Measurements from ENCODE around the gene RNF217.
"Not testable (repeated sequence)": the region's sequence is repeated elsewhere in the genome, so short reads cannot be mapped to it uniquely, and the experiment has no call there.

RNF217 gene

DNA sequence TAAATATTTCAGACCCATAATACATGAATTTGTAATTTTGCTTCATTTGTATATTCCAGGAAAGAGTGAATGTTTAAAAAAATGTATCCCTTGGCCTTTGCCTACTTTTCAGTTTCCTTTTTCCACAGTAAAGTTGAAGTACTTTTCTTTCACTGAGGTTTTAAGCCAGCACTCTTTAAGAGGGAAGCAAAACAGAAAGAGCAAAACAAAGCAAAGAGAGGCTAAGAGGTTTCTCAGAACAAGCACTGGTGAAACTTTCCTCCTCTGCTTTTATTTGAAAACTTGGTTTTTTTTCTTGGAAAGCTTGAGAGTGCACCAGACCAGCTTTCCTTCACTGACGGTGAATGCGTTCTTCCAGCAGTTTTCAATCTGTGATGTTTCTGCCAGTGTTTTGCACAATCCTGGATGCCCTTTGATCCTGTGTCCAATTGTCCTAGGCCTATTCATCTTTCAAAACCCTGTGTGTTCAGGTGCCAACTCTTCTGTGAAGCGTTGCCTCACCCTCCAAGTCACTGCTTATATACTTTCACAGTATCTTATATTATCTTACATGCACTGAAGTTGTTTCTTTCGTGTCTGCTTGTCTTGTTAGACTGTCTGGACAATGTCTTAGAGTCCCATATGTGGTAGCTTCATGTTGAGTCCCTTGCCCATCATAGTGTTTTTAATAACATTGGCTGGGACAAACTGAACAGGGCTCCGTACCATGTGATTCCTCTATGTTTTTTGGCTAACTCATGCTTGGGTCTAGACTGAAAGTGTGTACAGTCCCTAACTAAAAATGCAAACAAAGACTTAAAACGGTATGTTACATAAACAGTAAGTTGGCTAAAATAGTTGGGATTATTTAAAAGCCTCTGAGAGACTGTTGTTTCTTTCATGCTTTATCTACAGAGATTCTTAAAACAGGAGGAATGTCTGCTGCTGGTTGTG is 1.9 kb downstream of the RNF217 start:
- DNase-seq (ENCODE audit: low spot score), result peak; percentile 29

DNA sequence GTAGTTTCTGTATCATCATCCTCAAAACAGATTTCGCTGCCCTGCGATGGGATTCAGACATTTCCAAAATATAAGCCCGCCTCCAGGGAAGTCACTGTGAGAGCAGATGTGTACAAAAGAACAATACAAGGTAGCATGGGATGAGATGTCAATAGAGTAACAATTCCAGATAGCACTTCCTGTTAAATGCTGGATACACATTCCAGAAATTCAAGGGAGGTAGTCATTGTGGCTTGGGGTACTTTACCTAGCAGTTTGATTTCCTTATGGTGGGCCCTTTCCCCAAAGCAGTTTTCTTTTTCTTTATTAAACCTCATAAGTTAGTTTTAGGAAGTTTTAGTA is 2.5 kb downstream of the RNF217 start:
- no peak for DNase-seq (ENCODE audit: low spot score)

DNA sequence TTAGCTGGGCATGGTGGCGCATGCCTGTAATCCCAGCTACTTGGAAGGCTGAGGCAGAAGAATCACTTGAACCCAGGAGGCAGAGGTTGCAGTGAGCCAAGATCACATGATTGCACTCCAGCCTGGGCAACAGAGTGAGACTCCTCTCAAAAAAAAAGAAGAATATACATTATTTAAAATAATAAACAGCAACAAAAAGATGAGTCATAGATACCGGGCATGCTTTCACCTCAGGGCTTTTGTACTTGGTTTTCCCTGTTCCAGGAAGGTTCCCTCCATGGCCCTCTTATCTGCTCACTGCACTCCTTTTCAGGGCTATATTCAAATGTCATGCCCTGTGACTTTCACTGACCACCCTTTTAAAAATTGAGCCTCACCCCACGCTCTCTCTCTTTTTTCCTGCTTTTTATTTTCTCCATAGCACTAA is 3.2 kb downstream of the RNF217 start:
- not testable (repeated sequence) for DNase-seq (ENCODE audit: low spot score)

DNA sequence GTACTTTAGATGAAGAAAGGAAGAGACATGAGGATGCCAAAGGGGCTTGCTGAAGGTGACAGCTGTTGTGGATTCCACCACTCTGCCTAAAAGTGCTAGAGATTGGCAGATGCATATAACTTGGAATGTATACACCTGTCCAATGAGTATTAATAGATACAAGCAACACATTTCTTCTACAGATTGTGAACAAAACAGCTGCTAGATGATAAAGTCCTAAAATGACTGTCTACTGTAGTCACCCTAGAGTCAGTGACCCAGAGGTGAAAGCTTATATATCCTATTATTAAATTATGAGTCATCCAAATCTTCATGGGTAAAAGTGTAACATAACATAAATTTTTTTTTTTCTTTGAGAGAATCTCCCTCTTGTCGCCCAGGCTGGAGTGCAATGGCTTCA is 5.2 kb downstream of the RNF217 start:
- no peak for DNase-seq (ENCODE audit: low spot score)

DNA sequence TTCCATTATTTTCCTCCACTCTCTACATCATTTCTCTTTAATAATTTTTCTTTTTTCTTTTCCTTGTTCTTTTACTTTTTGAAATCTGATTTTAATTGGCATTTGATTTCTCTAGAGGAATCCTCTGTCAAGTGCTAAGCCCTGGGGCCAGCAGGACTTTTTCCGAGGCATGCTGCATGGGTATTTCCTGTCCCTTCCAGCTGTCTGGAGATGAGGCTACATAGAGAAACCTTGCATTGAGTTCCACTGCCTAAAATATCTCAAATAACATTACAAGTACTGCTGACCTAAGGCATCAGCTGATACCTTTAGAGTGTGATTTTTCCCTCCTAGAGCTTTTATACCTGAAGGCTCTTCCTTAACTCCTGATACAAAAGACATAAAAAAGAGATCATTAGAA is 6.2 kb downstream of the RNF217 start:
- no peak for DNase-seq (ENCODE audit: low spot score)

DNA sequence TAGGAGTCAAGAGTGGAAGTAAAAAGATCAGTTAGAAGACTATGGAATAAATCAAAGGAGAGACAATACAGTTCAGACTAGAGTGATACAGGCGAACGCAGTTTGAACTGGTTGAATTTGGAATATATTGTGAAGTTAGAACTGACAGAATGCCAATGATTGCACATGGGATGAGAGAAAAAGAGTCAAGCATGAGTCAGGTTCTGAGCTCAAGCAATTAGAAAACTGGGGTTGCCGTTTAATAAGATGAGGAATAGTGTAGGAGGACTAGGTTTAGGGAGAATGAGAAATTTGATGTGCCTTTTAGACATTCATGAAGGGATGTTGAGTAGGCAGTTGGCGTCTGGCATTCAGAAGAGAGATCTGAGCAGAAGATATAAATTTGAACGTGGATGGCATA is 8.0 kb downstream of the RNF217 start:
- DNase-seq (ENCODE audit: low spot score), result peak; percentile 84

DNA sequence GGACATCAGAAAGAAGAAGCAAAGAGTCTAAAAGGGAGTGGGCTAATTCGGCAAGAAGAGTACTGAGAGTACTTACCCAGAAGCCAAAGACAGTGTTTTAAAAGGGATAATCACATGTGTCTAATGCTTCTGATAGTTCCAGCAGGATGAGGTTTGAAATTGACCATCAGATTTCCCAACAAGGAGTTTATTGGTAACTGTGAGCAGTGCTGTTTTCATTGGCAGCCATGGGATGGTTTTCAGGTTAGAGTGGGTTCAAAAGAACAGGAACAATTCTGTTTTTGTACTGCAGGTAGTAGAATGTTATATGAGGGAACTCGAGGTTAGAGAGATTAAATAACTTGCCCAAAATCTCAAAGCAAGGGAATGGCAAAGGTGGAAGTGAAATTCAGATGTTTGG is 8.5 kb downstream of the RNF217 start:
- no peak for DNase-seq (ENCODE audit: low spot score)

DNA sequence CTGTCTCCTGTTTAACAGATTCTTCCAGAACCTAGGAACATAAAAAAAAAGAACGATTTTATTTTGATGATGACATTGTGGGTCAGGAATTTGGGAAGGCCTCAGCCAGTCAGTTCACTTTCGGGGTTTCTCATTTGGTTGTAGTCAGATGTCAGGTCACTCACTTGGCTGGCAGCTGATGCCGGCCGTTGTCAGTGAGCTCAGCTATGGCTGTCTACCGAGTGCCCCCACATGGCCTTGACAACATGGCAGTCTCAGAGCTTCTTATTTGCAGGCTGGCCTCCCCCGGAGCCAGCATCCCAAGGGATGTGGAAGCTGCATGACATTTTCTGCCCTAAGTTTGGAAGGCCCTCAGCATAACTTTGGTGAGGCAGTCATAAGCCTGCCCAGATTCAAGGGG is 11.5 kb downstream of the RNF217 start:
- no peak for DNase-seq (ENCODE audit: low spot score)

DNA sequence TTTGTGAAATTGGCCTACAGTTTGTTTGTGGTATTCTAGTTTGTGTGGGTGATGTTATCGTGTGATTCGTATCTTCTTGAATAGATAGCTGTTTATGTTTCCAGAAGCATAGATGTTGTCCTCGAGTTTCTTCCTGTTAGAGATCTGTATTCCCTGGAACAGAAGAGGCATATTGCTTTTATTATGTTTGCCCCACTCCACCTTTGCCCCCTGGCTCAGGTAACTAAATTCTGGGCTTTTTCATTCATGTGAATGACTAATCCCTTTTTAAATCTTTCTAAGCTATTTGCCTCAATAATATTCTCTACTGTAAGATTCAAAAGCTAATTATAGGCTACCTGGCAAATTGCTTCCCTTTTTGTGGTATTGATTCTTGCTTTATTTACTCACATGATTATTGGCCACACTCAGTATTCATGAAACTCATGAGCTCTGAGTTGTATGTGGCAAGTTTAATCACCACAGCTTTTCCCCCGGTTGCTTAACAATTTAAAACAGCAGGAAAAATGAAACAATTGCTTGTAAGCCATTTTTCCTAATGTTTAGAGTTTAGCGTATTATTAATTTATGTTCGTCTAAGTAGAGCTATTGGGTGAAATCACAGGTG is 12.6 kb downstream of the RNF217 start:
- DNase-seq (ENCODE audit: low spot score), result no peak

DNA sequence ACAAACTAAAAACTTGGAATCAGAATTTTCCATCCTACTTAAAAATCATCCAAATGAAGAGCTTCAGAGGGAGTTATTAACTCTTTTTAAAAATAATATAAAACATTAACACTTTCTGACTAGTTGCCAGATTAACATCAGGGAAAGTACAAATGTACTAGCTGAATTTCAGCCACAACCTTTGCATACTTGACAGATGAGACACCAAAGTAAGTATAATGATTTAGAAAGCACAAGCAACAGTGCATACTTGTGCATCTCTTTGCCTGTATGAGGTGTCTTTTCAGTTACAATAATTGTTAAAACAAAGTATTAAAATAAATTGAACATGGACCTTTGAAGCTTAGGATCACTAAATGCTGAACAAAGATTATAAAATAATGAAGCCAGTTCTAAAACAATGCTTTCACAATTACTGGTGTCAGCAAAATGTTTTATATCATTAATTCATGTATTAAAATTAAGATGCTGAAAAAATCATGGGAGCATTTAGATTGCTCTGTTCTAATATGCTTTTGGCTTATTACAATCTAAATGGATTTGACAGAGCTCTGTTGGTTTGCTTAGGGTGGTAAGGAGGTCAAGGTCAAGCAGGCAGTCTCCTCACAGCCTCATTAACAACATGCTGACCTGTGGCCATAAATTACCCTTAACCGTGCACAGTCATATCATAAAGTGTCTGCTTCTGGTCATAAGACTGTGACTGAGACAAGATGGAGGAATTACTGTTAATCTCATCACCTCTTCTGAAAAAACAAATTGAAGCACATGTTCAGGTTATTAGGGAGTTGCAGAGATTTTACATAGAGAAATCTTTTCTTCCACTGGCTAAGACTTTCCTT is 15.1 kb downstream of the RNF217 start:
- no peak for DNase-seq (ENCODE audit: low spot score)

DNA sequence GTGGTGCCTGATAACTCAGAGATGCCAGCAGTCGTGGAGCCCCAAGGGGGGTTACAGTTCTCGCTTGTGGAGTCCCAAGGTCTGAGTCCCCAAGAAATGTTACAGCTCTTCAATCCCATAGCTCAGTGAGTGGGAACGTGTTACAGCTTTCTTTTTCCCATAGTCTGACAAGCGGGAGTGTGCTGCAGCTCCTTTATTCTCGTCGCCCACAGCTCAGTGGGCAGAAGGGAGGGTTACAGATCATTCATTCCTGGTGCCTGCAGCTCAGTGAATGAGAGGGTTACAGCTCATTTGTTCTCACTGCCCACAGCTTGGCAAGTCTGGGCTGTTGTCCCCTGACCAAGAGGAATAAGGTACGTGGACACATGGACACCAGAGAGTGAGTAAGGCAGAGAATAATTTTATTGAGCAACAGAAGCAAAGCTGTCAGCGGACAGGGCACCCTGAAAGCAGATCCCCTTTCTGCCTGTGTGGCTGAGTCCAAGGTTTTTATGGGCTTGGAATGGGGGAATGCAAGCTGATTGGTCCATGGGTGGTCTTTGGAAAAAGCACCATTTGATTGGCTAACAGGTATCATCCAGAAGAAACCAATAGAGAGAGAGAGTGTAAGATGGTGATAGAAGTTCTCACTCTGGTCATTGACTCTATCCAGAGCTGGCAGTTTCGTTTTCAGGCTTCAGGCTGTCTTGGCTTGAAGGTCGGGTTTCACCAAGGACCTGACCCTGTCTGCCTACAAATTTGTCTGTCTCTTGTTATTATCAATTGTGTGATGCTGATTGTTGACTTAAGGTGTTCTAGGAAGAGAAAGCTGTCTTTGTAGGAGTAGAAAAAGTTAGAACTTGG is 16.4 kb downstream of the RNF217 start:
- peak; percentile 36 for DNase-seq (ENCODE audit: low spot score)

DNA sequence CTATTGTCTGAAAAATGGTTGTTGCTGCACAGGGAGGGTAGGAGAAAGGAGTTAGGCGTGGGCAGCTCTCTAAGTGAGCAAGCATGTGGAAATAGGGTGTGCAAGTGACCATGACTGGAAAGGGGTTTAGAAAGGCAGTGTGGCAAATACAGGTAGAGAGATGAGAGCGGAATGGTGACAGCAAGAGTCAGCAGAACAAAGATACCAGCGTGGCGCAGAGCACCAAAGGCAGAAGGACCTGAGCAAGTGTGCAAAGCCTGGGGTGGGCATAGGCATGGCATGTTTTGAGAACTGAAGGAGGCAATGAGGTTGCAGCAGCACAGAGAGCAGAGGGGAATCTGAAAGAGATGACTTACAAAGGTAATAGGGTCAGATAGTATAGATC is 17.0 kb downstream of the RNF217 start:
- DNase-seq (ENCODE audit: low spot score), result no peak

DNA sequence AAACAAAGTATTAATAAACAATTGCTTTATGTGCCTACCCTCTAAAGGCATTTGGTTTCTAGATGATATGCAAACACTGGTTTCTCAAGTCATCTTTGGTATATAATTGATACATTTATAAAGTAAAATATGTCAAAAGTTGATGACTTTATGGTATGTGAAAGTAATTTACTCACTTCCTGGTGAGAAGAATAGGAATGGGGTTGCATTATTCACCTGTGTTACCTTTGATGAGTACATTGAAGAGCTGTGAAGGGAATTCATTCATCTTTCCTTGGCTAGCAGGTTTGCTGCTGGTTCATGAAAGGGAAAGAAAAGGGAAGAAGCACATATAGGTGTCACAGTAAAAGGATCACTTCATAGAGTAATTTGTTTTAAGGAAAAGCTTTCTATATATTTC is 20.4 kb downstream of the RNF217 start:
- DNase-seq (ENCODE audit: low spot score), result no peak

DNA sequence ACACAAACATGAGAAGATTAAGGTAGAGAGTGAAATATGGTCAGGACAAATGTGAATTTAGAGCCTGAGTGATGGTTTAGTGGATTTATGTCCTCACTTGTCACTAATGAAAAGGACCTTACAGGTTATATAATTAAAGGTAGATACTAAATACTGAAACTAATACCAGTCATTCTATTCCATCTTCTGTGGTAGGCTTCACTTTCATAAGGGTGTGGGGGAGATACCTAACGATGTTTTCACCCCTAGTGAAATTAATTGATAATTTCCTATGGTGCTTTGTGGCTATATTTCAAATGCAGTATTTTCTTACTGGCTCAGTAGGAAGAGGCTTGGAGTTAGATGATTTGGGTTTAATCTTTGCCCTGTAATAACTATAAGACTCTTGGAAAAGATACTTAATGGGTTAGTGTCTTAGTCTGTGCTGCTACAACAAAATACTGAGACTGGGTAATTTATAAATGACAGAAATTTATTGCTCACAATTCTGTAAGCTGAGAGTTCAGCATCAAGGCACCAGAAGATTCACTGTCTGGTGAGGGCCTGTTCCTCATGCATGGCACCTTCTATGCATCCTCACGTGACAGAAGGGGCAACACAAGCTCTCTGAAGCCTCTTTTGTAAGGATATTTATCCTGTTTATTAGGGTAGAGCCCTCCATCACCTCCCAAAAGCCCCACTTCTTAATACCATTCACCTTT is 21.3 kb downstream of the RNF217 start:
- DNase-seq (ENCODE audit: low spot score), result no peak

DNA sequence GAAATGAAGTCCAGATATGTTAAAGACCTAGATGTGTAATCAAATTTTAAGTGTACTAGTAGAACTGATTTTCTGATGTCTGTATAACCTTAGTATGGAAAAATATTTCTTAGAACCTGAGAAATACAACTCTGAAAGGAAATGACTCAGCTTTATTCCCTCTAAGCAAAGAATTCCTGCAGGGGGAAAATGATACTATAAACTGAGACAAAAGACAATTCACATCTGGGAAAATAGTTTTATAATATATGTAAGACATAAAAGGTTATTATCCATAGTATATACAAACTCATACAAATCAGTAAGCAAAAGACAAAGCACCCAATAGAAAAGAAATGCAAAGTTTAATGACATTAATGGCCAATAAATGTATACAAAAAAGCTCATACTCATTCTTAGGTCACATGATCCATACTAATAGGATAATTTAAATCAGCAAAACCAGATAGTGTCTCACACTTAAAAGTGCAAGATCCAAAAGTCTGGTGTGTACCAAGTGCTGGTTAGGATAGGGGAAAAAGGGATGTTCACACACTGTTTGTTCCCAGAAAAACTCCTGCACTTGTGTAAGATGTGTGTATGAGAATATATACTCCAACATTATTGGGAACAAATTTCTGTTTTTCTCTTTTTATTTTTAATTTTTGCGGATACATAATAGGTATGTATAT is 22.6 kb downstream of the RNF217 start:
- DNase-seq (ENCODE audit: low spot score), result no peak

DNA sequence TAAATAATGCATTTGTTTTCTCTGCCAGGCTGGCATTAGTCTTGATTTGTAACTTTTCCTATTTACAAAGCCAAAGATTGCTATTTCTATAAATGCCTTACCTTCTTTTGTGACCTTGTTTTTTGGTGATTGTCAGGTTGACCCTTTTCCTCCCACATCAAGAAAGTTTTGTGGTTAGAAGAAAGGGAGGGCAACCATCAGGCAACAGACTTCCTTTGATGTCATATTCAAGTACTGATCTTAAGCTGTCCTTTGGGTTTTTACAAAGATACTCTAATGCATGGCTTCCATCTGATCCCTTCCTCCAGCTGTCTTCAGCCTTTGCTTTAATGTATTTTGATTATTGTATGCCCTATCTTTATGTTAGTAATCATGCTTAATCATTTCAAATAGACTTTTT is 23.9 kb downstream of the RNF217 start:
- DNase-seq (ENCODE audit: low spot score), result no peak

DNA sequence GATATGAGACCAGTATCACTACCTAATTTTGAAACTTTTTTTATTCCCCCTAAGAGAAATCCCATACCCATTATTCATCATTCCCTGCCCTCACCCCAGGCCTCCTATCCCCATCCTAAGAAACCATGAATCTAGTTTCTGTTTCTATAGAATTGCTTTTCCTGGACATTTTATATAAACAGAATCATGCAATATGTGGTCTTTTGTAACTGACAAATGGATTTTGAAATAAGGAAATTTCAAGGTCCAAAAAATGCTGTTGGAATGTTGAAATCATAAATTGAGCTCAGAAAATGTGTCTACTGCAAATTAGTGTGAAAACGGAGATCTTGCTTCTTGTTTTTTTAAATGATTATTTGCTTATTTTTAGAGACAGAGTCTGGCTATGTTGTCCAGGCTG is 25.1 kb downstream of the RNF217 start:
- no peak for DNase-seq (ENCODE audit: low spot score)

DNA sequence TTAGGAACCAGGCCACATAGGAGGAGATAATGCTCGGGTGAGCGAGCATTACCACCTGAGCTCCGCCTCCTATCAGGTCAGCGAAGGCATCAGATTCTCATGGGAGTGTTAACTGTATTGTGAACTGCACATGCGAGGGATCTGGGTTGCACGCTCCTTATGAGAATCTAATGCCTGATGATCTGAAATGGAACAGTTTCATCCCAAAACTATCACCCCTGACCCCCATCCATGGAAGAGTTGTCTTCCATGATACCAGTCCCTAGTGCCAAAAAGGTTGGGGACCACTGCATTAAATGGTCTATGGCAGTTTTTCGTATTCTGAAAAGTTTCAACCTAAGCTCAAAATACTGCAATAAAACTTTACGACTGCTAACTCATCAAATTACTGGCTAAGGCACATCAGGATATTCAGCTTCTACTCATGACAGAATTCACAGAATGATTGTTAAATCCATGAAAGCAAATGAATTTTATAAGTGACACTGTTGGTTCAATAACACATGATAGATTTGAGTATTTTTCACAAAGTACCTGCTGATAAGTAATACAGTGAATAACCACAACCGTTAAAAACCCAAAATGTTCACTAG is 25.9 kb downstream of the RNF217 start:
- DNase-seq (ENCODE audit: low spot score), result no peak

DNA sequence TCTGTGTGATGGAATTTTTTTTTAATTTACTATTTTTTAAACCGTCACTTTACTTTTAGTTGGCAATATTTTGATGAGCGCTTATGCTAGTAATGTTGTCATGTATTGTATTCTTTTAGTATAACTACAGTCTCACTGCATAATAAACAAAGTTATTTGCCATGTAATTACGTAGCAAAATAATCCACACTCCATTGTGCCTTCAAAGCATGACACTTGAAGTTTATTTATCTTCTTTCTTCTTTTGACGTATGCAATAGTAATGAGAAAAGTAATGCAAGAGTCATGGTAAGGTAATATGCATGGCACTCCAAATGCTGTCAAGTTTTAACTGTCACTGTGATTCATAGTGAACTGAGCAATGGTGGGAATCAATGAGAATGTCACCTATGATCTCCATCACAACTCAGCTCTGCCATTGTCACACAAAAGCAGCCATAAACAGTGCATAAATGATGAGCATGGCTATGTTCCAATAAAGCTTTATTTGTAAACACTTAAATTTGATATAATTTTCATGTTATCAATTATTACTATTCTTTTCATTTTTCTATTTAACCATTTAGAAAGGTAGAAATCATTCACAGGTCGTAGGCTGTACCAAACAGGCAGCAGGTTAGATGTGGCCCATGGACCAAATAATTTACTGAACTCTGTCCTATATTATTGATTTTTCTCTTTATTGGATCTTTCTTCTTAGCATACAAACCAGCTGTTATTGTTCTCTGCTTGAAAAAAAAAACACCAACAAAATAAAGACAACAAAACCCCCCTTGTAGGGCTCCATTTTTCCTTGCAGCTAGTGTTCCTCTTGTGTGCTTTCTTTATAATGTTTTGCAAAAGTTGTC is 27.1 kb downstream of the RNF217 start:
- DNase-seq (ENCODE audit: low spot score), result no peak

Measured in putamen (tissue), 1 donor.